ENCODE results near the gene SLC12A7.

DNA sequence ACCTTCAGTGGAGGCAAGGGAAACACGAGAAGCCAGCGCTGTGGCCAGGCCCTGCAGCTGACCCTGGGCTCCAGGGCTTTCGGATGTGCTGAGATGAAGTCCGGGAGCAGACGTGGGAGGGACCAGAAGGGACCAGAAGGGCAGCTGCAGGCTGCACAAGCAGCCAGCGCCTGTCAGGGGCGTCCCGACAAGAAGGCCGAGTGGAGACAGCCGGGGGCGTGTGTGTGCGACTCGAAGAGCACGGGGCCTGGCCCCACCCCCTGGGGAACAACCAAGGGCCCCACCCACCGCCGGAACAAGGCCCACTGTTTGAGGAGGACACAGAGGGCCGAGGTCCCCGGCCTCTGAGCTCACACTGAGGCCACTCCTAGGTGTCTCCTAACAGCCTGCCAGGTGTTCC lies 31.4 kb downstream of the SLC12A7 start:
- TF ChIP-seq TAF1 (IDR thresholded peaks at IDR 0.05; ENCODE audit: borderline replicate concordance, insufficient read depth, low read length) (no peak), POLR2AphosphoS5 (IDR thresholded peaks at IDR 0.05; ENCODE audit: low read depth, low read length) (no peak), SIN3A (IDR thresholded peaks at IDR 0.05; ENCODE audit: borderline replicate concordance, insufficient read depth, low read length) (no peak)
- TF ChIP-seq, protein P1, sequence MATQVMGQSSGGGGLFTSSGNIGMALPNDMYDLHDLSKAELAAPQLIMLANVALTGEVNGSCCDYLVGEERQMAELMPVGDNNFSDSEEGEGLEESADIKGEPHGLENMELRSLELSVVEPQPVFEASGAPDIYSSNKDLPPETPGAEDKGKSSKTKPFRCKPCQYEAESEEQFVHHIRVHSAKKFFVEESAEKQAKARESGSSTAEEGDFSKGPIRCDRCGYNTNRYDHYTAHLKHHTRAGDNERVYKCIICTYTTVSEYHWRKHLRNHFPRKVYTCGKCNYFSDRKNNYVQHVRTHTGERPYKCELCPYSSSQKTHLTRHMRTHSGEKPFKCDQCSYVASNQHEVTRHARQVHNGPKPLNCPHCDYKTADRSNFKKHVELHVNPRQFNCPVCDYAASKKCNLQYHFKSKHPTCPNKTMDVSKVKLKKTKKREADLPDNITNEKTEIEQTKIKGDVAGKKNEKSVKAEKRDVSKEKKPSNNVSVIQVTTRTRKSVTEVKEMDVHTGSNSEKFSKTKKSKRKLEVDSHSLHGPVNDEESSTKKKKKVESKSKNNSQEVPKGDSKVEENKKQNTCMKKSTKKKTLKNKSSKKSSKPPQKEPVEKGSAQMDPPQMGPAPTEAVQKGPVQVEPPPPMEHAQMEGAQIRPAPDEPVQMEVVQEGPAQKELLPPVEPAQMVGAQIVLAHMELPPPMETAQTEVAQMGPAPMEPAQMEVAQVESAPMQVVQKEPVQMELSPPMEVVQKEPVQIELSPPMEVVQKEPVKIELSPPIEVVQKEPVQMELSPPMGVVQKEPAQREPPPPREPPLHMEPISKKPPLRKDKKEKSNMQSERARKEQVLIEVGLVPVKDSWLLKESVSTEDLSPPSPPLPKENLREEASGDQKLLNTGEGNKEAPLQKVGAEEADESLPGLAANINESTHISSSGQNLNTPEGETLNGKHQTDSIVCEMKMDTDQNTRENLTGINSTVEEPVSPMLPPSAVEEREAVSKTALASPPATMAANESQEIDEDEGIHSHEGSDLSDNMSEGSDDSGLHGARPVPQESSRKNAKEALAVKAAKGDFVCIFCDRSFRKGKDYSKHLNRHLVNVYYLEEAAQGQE (IDR thresholded peaks at IDR 0.05; ENCODE audit: insufficient read depth in 1 of 2, low read depth in 2 of 2, low read length in 2 of 2) = no peak

All from PFSK-1 (cell line).